Effector memory CD4-positive, alpha-beta T cell (primary cell): ENCODE measurements around the gene RPL35.

Source experiments
- DNase-seq, 3 donors: peaks; one replicate each; pipeline ENCODE4 v3.0.0-alpha.2; 2020
- H3K27ac ChIP-seq: 2 replicates; pipeline ENCODE4 v1.7.0; 2013; ENCODE audit warnings: mild to moderate bottlenecking, low read length, moderate library complexity; ENCODE audit not compliant: insufficient read depth, poor library complexity, severe bottlenecking
- H3K27me3 ChIP-seq: replicated peaks from 2 replicates; pipeline ENCODE4 v1.7.0; 2013; ENCODE audit warnings: mild to moderate bottlenecking, low read length; ENCODE audit not compliant: insufficient read depth, control insufficient read depth, poor library complexity, severe bottlenecking
- H3K36me3 ChIP-seq: 2 replicates; pipeline ENCODE4 v1.7.0; 2013; ENCODE audit warnings: mild to moderate bottlenecking, low read length, moderate library complexity; ENCODE audit not compliant: control insufficient read depth, insufficient read depth
- H3K4me1 ChIP-seq: 2 replicates; pipeline ENCODE4 v1.7.0; 2013; ENCODE audit warnings: low read length, mild to moderate bottlenecking; ENCODE audit not compliant: control insufficient read depth, insufficient read depth, poor library complexity, severe bottlenecking
- H3K4me3 ChIP-seq: 2 replicates; pipeline ENCODE4 v1.7.0; 2013; ENCODE audit warnings: low read length, low read depth, mild to moderate bottlenecking; ENCODE audit not compliant: insufficient read depth, poor library complexity, severe bottlenecking
- H3K9me3 ChIP-seq: 2 replicates; pipeline ENCODE4 v1.7.0; 2013; ENCODE audit warnings: mild to moderate bottlenecking, low read length, moderate library complexity; ENCODE audit not compliant: control insufficient read depth
- total RNA-seq, 3 donors: gene quantifications; one replicate each; lab custom pipeline; 2026; lab: John Stamatoyannopoulos, UW

The RPL35 gene
- 419 to 682 (median 514) reads per million in 3 donors for total RNA-seq

DNA sequence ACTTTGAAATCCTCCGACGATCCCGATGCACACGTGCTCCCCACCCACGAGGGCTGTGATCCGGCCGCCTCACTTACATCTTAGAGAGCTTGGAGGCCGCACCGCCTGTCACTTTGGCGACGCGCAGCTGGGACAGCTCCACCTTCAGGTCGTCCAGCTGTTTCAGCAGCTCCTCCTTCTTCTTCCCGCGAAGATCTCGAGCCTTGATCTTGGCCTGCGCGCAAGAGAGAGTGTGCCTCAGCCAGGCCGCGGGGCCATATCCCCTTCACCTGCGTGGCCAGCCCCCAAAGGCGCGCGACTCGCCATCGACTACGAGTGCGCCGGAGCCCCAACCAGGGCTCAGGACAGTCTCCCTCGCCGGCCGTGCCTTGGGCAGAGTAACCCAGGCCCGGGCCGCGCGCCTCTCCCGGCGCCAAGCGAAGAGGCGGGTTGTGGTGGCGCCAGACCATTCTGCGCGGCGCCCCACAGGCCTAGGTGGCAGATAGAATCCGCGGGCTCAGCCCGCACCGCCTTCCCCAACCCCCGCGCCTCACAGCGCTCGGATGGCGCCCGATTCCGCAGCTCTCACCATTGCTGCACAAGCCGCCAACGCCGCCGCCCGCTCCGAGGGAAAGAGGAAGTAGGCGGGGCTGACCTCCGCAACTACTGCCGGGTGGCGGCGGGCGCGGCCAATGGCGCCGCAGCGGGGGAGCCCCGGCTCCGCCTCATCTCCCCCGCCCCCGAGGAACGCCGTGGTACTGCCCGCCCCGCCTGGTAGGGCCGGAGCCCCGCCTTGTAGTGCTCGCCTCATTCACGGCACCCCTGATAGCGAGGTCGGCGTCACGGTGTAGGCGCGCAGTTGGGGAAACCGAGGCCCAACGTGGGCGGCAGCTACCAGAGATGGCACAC lies at the start of gene RPL35, which contains the start of gene ARPC5L:
Gene RPL35, minus strand, starts transcription at position 616 of the 888 bp plus-strand sequence. Its CDS starts 45 bp downstream, at position 571.
Gene ARPC5L, plus strand, starts transcription at position 789 of the 888 bp plus-strand sequence. CDS start 7,161 bp downstream, outside the sequence.
- peak within 1 kb of the TSS; percentile 87 for H3K27ac ChIP-seq
- H3K4me3 ChIP-seq = peak within 1 kb of the TSS; percentile 74
- H3K4me1 ChIP-seq = peaks cover 14% of the 10 kb centered on the region
- H3K9me3 ChIP-seq = no peaks in the 10 kb centered on the region
- H3K36me3 ChIP-seq = peaks cover 44% of the 10 kb centered on the region
- no peaks in the 10 kb centered on the region for H3K27me3 ChIP-seq
- peak; percentile 88 to 93 (median 92) for DNase-seq

- H3K27me3 ChIP-seq = no peaks in the 10 kb centered on the region
- no peak overlapping the region for H3K4me3 ChIP-seq
- peaks cover 26% of the 10 kb centered on the region for H3K36me3 ChIP-seq
- H3K27ac ChIP-seq = no peak overlapping the region
- no peak for DNase-seq
- no peaks in the 10 kb centered on the region for H3K4me1 ChIP-seq
- no peaks in the 10 kb centered on the region for H3K9me3 ChIP-seq
Observed at GRCh38 chr9:124908098-124908497, 46.3 kb upstream of the RPL35 start.

DNA sequence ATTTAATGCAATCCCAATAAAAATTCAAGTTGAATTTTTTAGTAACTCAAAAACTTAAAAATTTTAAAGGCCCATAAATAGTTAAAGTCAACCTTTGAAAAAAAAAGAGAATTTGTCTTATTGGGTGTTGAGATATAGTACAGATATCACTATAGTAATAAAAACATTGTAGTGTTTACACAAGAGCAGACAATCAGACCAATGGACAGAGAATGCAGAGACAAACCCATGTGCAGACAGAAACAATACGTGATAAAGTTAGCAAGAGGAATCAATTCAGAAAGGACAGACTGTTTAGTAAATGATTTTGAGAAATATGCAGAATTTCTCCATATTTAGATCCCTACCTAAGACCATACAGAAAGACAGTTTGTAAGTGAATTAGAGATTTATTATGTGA lies 45.2 kb upstream of the RPL35 start:
- H3K27ac ChIP-seq = no peak overlapping the region
- no peaks in the 10 kb centered on the region for H3K4me1 ChIP-seq
- no peak for DNase-seq
- no peaks in the 10 kb centered on the region for H3K27me3 ChIP-seq
- no peak overlapping the region for H3K4me3 ChIP-seq
- H3K9me3 ChIP-seq = no peaks in the 10 kb centered on the region
- peaks cover 23% of the 10 kb centered on the region for H3K36me3 ChIP-seq

DNA sequence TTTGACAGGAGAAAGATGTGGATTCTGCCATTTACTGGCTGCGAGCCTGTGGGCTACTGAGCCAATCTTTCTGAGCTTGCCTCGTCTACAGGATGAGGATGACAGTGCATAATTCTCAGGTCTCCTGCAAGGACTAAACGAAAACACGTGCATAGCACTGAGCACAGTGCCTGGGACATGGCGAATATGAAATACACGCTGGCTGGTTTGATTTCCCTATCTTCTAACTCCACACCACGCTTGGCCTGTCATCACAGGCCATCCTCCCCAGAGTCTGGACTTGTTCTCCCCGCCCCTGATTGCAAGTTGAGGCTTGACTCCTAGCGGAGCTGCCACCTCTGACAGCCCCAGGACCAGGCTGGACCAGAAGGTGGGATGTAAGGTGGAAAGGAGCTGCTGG lies 38.1 kb upstream of the RPL35 start:
- peaks cover 30% of the 10 kb centered on the region for H3K36me3 ChIP-seq
- DNase-seq = no peak

GRCh38 chr9:124897570-124898460 lies 36.1 kb upstream of the RPL35 start:
- Histone ChIP-seq H3K9me3 (no peaks in the 10 kb centered on the region), H3K4me1 (no peaks in the 10 kb centered on the region), H3K27me3 (no peaks in the 10 kb centered on the region), H3K27ac (no peak overlapping the region), H3K36me3 (peaks cover 40% of the 10 kb centered on the region), H3K4me3 (no peak overlapping the region)
- no peak for DNase-seq

More for the DNA sequence above, 38.1 kb upstream of the RPL35 start:
- Histone ChIP-seq H3K4me3 (no peak overlapping the region), H3K27ac (no peak overlapping the region), H3K27me3 (no peaks in the 10 kb centered on the region), H3K9me3 (no peaks in the 10 kb centered on the region), H3K4me1 (no peaks in the 10 kb centered on the region)

DNA sequence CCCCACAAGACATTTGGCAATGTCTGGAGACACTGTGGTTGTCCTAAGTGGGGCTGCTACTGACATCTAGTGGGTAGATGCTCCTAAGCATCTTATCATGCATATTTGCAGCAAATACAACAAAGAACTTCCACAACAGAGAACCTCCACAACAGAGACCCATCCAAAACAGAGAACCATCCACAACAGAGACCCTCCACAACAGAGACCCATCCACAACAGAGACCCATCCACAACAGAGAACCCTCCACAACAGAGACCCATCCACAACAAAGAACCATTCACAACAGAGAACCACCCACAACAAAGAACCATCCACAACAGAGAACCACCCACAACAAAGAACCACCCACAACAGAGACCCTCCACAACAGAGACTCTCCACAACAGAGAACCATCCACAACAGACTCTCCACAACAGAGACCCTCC lies 33.0 kb upstream of the RPL35 start:
- H3K27ac ChIP-seq = no peak overlapping the region
- no peak overlapping the region for H3K4me3 ChIP-seq
- no peaks in the 10 kb centered on the region for H3K4me1 ChIP-seq
- peaks cover 50% of the 10 kb centered on the region for H3K36me3 ChIP-seq
- DNase-seq = no peak
- H3K9me3 ChIP-seq = no peaks in the 10 kb centered on the region
- H3K27me3 ChIP-seq = no peaks in the 10 kb centered on the region

- Histone ChIP-seq H3K36me3 (peaks cover 50% of the 10 kb centered on the region), H3K4me3 (no peak overlapping the region), H3K27me3 (no peaks in the 10 kb centered on the region), H3K4me1 (no peaks in the 10 kb centered on the region), H3K27ac (no peak overlapping the region), H3K9me3 (no peaks in the 10 kb centered on the region)
- DNase-seq = no peak
Observed at GRCh38 chr9:124894035-124894740, 32.4 kb upstream of the RPL35 start.

- DNase-seq = no peak
- Histone ChIP-seq H3K9me3 (no peaks in the 10 kb centered on the region), H3K4me1 (no peaks in the 10 kb centered on the region), H3K36me3 (peaks cover 69% of the 10 kb centered on the region), H3K27me3 (no peaks in the 10 kb centered on the region), H3K27ac (no peak overlapping the region), H3K4me3 (no peak overlapping the region)
Observed at GRCh38 chr9:124890179-124890578, 28.4 kb upstream of the RPL35 start.

DNA sequence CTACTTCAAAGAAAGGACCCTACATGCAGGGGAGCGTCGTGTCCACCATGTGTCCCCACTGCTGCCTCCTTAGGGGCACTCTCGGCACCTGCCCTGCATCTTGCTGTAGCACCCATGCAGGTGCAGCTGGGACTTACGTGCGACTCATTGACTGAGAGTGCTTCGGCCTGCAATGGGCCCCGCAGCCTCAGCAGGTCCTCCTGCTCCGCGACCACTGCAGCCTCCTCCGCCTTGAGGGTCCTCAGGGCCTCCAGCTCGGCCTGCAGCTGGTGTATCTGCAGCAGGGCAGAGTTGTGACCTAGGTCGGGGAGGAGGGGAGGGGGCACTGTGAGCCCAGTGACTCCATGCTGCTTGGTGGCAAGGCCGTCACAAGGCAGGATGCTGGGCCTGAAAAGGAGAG lies 27.2 kb upstream of the RPL35 start:
- no peak for DNase-seq
- H3K36me3 ChIP-seq = peaks cover 68% of the 10 kb centered on the region

More for the DNA sequence above, 27.2 kb upstream of the RPL35 start:
- H3K4me1 ChIP-seq = no peaks in the 10 kb centered on the region
- no peaks in the 10 kb centered on the region for H3K9me3 ChIP-seq
- no peak overlapping the region for H3K4me3 ChIP-seq
- H3K27me3 ChIP-seq = no peaks in the 10 kb centered on the region
- no peak overlapping the region for H3K27ac ChIP-seq
